CD8-positive, alpha-beta memory T cell (primary cell): Measurements from ENCODE around the gene HTR3C. TPM values are rescaled to one million over a fixed set of nuclear protein-coding genes. Genes with fewer than 3 reads are reported as not detected.

ENCODE experiments used
- CTCF ChIA-PET: fragments of 350-600 bp; sonication (Branson Sonifier 250); formaldehyde crosslinking; loops from one replicate; lab custom pipeline; 2021; ENCODE audit warnings: antibody characterized with exemption; lab: Charles Lee
- POLR2A ChIA-PET: fragments of 350-600 bp; sonication (Branson Sonifier 250); formaldehyde crosslinking; loops from one replicate; lab custom pipeline; 2021; ENCODE audit warnings: antibody characterized with exemption; lab: Charles Lee
- DNase-seq, 5 donors: peaks; one replicate each; pipeline versions ENCODE4 v3.0.0 to v3.0.0-alpha.2; 2020 to 2022; ENCODE audit warnings: mixed read lengths in 1 of 5
- H3K27ac ChIP-seq: one replicate; pipeline ENCODE4 v1.7.0; 2013; ENCODE audit warnings: low read depth, mild to moderate bottlenecking, low read length, moderate library complexity
- H3K27me3 ChIP-seq: 2 replicates; pipeline ENCODE4 v1.7.0; 2013; ENCODE audit warnings: low read length, mild to moderate bottlenecking; ENCODE audit not compliant: insufficient read depth, poor library complexity, severe bottlenecking
- H3K36me3 ChIP-seq: 2 replicates; pipeline ENCODE4 v1.7.0; 2013; ENCODE audit warnings: mild to moderate bottlenecking, low read length, moderate library complexity; ENCODE audit not compliant: insufficient read depth
- H3K4me1 ChIP-seq: 2 replicates; pipeline ENCODE4 v1.7.0; 2013; ENCODE audit warnings: mild to moderate bottlenecking, low read length, moderate library complexity; ENCODE audit not compliant: insufficient read depth
- H3K4me3 ChIP-seq: 2 replicates; pipeline ENCODE4 v1.7.0; 2013; ENCODE audit warnings: mild to moderate bottlenecking, low read length
- H3K9me3 ChIP-seq: 2 replicates; pipeline ENCODE4 v1.7.0; 2013; ENCODE audit warnings: mild to moderate bottlenecking, low read length
- H3K27ac Mint-ChIP-seq, 8 donors: one replicate each; pipeline ENCODE4 v1.8.0; 2020 to 2021; ENCODE audit warnings: mixed read lengths in 8 of 8, mild to moderate bottlenecking in 6 of 8, inconsistent platforms in 3 of 8, moderate library complexity in 3 of 8
- H3K27me3 Mint-ChIP-seq, 2 donors: one replicate each; pipeline ENCODE4 v1.8.0; 2020 to 2021; ENCODE audit warnings: mixed read lengths in 2 of 2, mild to moderate bottlenecking in 1 of 2, moderate library complexity in 1 of 2
- H3K36me3 Mint-ChIP-seq, 3 donors: one replicate each; pipeline ENCODE4 v1.8.0; 2020 to 2021; ENCODE audit warnings: mixed read lengths in 3 of 3, inconsistent platforms in 1 of 3, mild to moderate bottlenecking in 1 of 3
- H3K4me1 Mint-ChIP-seq, 3 donors: one replicate each; pipeline ENCODE4 v1.8.0; 2020 to 2021; ENCODE audit warnings: mixed read lengths in 3 of 3, inconsistent platforms in 1 of 3, mild to moderate bottlenecking in 1 of 3
- H3K4me3 Mint-ChIP-seq, 7 donors: one replicate each; pipeline ENCODE4 v1.8.0; 2020 to 2021; ENCODE audit warnings: mixed read lengths in 7 of 7, mild to moderate bottlenecking in 6 of 7, moderate library complexity in 4 of 7, inconsistent platforms in 2 of 7
- H3K9me3 Mint-ChIP-seq, 5 donors: one replicate each; pipeline ENCODE4 v1.8.0; 2020 to 2022; ENCODE audit warnings: mixed read lengths in 5 of 5, mild to moderate bottlenecking in 3 of 5, moderate library complexity in 2 of 5, inconsistent platforms in 1 of 5
- polyA plus RNA-seq: library from polyadenylated mRNA; unstranded; fragments of 300-500 nt; fragmentation: Illumina TruSeq; gene quantifications from one replicate; pipeline ENCODE4 v1.2.3, GENCODE V29; 2021
- total RNA-seq, 2 experiments: library from RNA; stranded (reverse); gene quantifications; one replicate each; pipeline ENCODE4 v1.2.3, GENCODE V29; 2021

Gene HTR3C
- total and polyA plus RNA-seq, 3 experiments from 2014 or later: not detected

DNA sequence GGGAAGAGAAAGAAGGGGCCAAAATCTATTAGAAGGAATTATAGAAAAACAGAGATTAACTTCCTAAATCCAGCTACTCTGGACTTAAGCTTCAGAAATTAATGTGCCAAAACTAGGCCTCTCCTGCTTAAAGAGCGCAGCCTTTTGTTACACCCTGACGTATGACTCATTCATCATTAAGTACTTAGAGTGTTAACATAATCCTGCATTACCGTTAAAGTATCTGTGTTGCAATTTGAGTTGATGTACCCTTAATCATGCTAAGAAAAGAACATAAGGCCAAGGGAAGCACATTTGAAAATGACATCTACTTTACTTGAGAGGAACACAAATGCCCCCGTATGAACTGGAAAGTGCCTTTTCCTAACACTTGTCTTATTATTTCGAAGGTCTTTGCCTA, 13.4 kb upstream of the HTR3C start:
- Mint-ChIP-seq H3K4me1 (no peaks in the 10 kb centered on the region), H3K27me3 (peaks cover 0 to 2% of the 10 kb centered on the region in 2 donors), H3K9me3 (no peaks in the 10 kb centered on the region), H3K36me3 (no peaks in the 10 kb centered on the region), H3K27ac (no peak overlapping the region), H3K4me3 (no peak overlapping the region)
- H3K27me3 ChIP-seq: no peaks in the 10 kb centered on the region
- H3K9me3 ChIP-seq: no peaks in the 10 kb centered on the region
- DNase-seq: no peak
- ChIA-PET CTCF (no interaction called here), POLR2A (no interaction called here)
- H3K27ac ChIP-seq: no peak overlapping the region
- H3K36me3 ChIP-seq: no peaks in the 10 kb centered on the region
- H3K4me3 ChIP-seq: no peak overlapping the region
- no peaks in the 10 kb centered on the region for H3K4me1 ChIP-seq

DNA sequence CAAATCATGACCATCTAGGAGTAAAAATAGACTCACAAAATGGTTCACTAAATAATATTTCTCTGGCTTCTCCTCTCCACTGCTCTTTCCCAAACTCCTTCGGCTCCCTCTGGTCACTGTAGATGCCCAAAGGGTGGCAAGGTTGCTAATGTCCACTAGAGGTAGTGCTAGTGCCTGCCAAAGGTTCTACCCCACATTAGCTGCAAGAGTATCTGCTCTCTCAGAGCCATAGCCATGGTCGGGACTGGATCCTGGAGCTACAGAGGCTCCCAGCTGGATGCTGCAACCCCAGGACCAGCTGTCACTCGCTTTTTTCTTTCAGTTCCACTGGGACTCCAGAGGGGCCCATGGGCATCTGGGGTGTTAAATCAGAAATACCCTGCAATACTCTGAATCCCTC, 12.8 kb upstream of the HTR3C start:
- ChIA-PET CTCF (no interaction called here), POLR2A (no interaction called here)
- no peak overlapping the region for H3K4me3 ChIP-seq
- no peaks in the 10 kb centered on the region for H3K27me3 ChIP-seq
- no peaks in the 10 kb centered on the region for H3K36me3 ChIP-seq
- no peak overlapping the region for H3K27ac ChIP-seq
- DNase-seq: no peak
- Mint-ChIP-seq H3K9me3 (no peaks in the 10 kb centered on the region), H3K27me3 (peaks cover 0 to 3% of the 10 kb centered on the region in 2 donors), H3K4me1 (no peaks in the 10 kb centered on the region), H3K4me3 (no peak overlapping the region), H3K27ac (no peak overlapping the region), H3K36me3 (no peaks in the 10 kb centered on the region)
- no peaks in the 10 kb centered on the region for H3K4me1 ChIP-seq
- H3K9me3 ChIP-seq: no peaks in the 10 kb centered on the region

DNA sequence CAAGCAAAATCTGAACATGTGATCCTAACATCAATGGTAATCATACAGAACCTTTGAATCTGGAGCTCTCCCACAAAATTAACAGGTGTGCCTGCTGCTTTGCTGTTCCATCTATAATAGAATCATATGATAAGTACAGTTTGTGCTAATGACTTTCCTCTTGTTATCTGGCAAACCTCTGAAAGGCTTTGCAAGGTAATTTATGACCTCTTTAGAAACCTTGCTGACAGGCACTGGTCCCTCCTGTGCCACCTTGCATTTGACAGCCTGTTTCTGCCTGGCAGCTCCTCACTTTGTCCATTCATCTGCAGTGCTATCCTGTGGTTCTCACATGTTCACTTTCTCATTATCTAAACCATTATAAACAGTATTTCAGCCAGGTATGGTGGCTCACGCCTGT, 10.2 kb upstream of the HTR3C start:
- Mint-ChIP-seq H3K36me3 (no peaks in the 10 kb centered on the region), H3K27me3 (peaks cover 0 to 1% of the 10 kb centered on the region in 2 donors), H3K4me1 (no peaks in the 10 kb centered on the region), H3K9me3 (no peaks in the 10 kb centered on the region), H3K4me3 (no peak overlapping the region), H3K27ac (peak overlapping the region in 1 of 8 donors; percentile 55)
- Histone ChIP-seq H3K4me1 (no peaks in the 10 kb centered on the region), H3K27ac (no peak overlapping the region), H3K4me3 (no peak overlapping the region), H3K27me3 (no peaks in the 10 kb centered on the region), H3K9me3 (no peaks in the 10 kb centered on the region), H3K36me3 (no peaks in the 10 kb centered on the region)
- no peak for DNase-seq
- POLR2A ChIA-PET: no interaction called here
- CTCF ChIA-PET: no interaction called here

DNA sequence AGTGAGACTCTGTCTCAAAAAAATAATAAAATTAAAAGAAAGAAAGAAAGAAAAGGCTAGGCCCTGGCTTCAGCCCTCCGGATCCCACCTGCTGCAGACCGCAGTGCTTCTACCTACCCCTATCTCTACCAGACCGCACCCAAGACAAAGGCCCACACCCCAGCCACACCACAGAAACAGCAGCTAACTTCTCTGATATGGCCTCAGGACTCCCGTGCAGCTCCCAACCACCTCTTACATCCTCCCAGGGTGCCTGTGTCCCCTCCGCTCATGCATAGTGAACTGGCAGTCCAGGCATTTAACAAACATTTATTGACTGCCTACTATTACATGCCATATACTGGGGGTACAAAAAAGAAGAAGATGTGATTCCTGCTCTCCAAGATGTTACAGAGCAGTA, 6.9 kb upstream of the HTR3C start:
- POLR2A ChIA-PET: no interaction called here
- Mint-ChIP-seq H3K36me3 (no peaks in the 10 kb centered on the region), H3K4me1 (no peaks in the 10 kb centered on the region), H3K9me3 (no peaks in the 10 kb centered on the region), H3K27me3 (peaks cover 4 to 6% of the 10 kb centered on the region in 2 donors), H3K27ac (no peak overlapping the region), H3K4me3 (no peak overlapping the region)
- Histone ChIP-seq H3K27ac (no peak overlapping the region), H3K9me3 (no peaks in the 10 kb centered on the region), H3K36me3 (no peaks in the 10 kb centered on the region), H3K4me1 (no peaks in the 10 kb centered on the region), H3K4me3 (no peak overlapping the region), H3K27me3 (no peaks in the 10 kb centered on the region)
- no peak for DNase-seq
- CTCF ChIA-PET: no interaction called here

DNA sequence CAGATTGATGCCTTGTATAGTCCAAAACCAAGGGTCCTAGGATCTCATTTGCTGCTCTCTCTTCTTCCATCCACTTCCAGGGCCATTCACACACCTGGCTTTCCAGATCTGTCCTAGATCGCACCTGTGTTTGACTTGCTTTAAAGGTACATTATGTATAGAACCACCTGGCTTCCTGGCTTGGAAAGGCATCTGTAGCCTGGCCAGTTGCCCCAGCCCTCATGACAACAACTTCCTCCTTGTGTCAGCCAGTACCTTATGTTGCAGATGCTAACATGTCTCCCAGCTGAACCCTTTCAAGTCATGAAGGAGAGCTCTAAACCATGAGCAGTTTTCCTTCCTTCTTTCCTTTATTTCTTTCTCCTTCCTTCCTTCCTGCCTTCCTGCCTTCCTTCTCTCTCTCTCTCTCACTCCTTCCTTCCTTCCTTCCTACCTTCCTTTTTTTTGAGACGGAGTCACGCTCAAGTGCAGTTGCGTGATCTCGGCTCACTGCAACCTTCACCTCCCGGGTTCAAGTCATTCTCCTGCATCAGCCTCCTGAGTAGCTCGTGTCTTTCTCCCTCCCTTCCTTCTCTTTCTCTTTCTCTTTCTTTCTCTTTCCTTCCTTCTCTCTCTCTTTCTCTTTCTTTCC, 2.5 kb upstream of the HTR3C start:
- no peaks in the 10 kb centered on the region for H3K36me3 ChIP-seq
- H3K36me3 Mint-ChIP-seq: no peaks in the 10 kb centered on the region
- H3K9me3 Mint-ChIP-seq: no peaks in the 10 kb centered on the region
- no peak overlapping the region for H3K27ac Mint-ChIP-seq
- no peak overlapping the region for H3K4me3 ChIP-seq
- CTCF ChIA-PET: no interaction called here
- no peak overlapping the region for H3K4me3 Mint-ChIP-seq
- no peaks in the 10 kb centered on the region for H3K9me3 ChIP-seq
- no peak for DNase-seq
- no peaks in the 10 kb centered on the region for H3K27me3 ChIP-seq
- H3K4me1 ChIP-seq: no peaks in the 10 kb centered on the region
- no peaks in the 10 kb centered on the region for H3K4me1 Mint-ChIP-seq
- H3K27me3 Mint-ChIP-seq: peaks cover 7 to 23% of the 10 kb centered on the region in 2 donors
- H3K27ac ChIP-seq: no peak overlapping the region
- POLR2A ChIA-PET: no interaction called here

DNA sequence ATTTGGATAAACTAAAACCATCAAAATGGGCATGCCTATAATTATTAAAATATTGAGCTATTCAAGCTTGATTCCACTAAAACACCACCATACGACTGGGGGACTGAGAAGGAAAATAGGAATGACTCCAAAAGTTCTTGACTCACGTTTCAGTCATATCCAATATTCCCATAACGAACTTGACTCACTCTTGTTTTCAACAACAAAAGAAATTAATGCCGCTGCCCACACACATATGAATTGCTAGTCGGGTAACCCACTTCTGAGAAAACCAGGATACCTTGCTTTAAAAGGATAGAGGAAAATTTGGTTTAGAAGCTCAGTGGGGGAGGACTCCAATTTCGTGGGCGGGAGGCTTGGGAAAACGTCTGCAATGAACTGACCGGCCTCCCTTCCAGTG, 5.2 kb downstream of the HTR3C start:
- no peak for DNase-seq
- CTCF ChIA-PET: interaction anchor here (0.9 kb wide), 1 partner anchor 9 kb away, joined by 3 read pairs; no protein-coding TSS in a partner anchor
- Mint-ChIP-seq H3K4me1 (no peaks in the 10 kb centered on the region), H3K36me3 (no peaks in the 10 kb centered on the region), H3K27ac (no peak overlapping the region), H3K4me3 (no peak overlapping the region), H3K9me3 (no peaks in the 10 kb centered on the region), H3K27me3 (peaks cover 2 to 17% of the 10 kb centered on the region in 2 donors)
- Histone ChIP-seq H3K36me3 (no peaks in the 10 kb centered on the region), H3K9me3 (no peaks in the 10 kb centered on the region), H3K4me3 (no peak overlapping the region), H3K27me3 (no peaks in the 10 kb centered on the region), H3K27ac (no peak overlapping the region), H3K4me1 (no peaks in the 10 kb centered on the region)
- POLR2A ChIA-PET: no interaction called here

DNA sequence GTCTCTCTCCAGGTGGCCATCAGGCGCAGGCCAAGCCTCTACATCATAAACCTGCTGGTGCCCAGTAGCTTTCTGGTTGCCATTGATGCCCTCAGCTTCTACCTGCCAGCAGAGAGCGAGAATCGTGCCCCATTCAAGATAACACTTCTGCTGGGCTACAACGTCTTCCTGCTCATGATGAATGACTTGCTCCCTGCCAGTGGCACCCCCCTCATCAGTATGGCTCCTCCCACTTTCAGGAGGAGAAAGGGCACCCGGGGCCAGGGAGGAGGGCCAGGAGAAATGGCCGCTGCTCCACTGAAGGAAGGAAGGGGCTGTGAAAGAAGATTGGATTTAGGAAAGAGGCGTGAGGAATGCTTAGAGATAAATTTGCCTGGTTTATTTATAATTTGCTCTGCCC, 6.6 kb downstream of the HTR3C start:
- Mint-ChIP-seq H3K36me3 (no peaks in the 10 kb centered on the region), H3K9me3 (no peaks in the 10 kb centered on the region), H3K27me3 (peaks cover 2 to 7% of the 10 kb centered on the region in 2 donors), H3K4me3 (no peak overlapping the region), H3K4me1 (no peaks in the 10 kb centered on the region), H3K27ac (no peak overlapping the region)
- Histone ChIP-seq H3K27me3 (no peaks in the 10 kb centered on the region), H3K4me1 (no peaks in the 10 kb centered on the region), H3K4me3 (no peak overlapping the region), H3K9me3 (no peaks in the 10 kb centered on the region), H3K36me3 (no peaks in the 10 kb centered on the region), H3K27ac (no peak overlapping the region)
- ChIA-PET CTCF (no interaction called here), POLR2A (no interaction called here)
- DNase-seq: no peak

DNA sequence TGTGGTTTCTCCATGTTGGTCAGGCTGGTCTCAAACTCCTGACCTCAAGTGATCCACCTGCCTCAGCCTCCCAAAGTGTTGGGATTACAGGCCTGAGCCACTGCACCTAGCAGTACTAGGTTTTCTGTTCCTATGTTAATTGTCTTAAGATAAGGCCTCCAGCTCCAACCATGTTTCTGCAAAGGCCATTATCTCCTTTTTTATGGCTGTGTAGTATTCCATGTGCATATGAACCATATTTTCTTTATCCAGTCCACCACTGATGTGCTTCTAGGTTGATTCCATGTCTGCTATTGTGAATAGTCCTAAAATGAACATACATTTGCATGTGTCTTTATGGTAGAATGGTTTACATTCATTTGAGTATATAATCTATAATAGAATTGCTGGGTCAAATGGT, 9.8 kb downstream of the HTR3C start:
- DNase-seq: no peak
- no peak overlapping the region for H3K4me3 Mint-ChIP-seq
- H3K27ac Mint-ChIP-seq: no peak overlapping the region
- H3K4me1 Mint-ChIP-seq: no peaks in the 10 kb centered on the region
- no peaks in the 10 kb centered on the region for H3K9me3 Mint-ChIP-seq
- Histone ChIP-seq H3K27me3 (no peaks in the 10 kb centered on the region), H3K9me3 (no peaks in the 10 kb centered on the region), H3K4me3 (no peak overlapping the region), H3K36me3 (no peaks in the 10 kb centered on the region), H3K4me1 (no peaks in the 10 kb centered on the region), H3K27ac (no peak overlapping the region)
- no peaks in the 10 kb centered on the region for H3K36me3 Mint-ChIP-seq
- ChIA-PET CTCF (no interaction called here), POLR2A (no interaction called here)
- H3K27me3 Mint-ChIP-seq: peaks cover 2 to 3% of the 10 kb centered on the region in 2 donors
